NCI-H2029 treated with DMSO at 0.1 percent for 48 hours (cell line): ENCODE measurements around the gene TRAP1.
"Not testable (repeated sequence)": the region's sequence is repeated elsewhere in the genome, so short reads cannot be mapped to it uniquely, and the experiment has no call there.

Source experiments
- DNase-seq: peaks from one replicate; lab custom pipeline; 2025; lab: John Stamatoyannopoulos, UW

Gene TRAP1

GRCh38 chr16:3736116-3736515 is 18.8 kb upstream of the TRAP1 start:
- no peak for DNase-seq

GRCh38 chr16:3735541-3735940 is 18.2 kb upstream of the TRAP1 start:
- DNase-seq, result no peak

DNA sequence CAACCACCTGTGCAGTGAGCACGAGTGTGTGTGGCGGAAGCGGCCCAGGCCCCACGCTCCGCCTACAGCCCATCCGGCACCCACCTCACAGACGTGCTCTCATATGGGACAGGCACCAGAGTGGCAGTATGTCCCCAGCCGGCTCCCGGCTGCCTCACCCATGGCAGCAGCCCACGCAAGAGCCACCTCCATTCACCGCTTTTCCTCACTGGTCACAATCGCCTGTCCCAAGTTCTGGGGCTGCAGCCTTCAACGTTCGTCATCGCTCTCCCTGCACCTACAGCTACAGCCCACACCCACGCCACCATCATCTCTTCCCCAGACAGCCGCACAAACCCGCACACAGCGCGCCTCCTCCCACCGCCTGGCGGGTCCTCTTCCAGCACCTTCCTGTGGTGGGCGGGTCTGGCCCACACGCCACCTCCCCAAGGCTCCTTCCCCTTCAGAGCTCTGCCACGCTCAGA is 17.5 kb upstream of the TRAP1 start:
- DNase-seq, result no peak

DNA sequence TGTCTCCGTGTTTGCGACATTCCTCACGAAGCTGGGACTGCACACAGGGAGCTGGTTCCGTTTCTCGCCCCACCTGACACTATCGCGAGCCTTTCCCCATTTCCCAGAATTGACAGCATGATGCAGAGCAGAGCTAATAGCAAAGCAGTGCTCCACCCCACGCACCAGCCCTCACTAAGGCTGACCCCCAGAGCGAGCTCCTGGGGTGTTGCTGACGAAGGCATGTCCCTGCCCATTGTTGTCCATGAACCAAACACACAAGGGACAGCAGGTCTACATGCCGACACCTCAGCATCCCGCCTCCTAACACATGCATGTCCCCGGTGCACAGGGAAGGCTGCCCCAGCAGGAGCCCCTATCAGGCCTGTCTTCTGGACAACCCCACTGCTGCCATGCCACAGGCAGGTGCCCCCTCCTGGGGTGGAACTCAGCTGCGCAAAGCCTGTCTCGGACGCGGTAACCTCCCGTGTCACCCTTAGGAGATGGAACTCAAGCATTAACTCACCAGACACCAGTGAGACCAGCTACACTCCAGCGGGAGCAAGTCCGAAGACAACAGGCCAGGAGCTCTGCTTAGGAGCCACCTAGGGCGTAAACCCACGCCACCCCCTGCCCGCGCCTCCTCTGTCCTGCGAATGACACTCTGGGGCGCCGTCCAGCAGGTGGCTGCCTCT is 16.9 kb upstream of the TRAP1 start:
- no peak for DNase-seq

- DNase-seq, result no peak
Measured at GRCh38 chr16:3732171-3732570, 14.8 kb upstream of the TRAP1 start.

- DNase-seq, result no peak
Measured at GRCh38 chr16:3731126-3731935, 14.0 kb upstream of the TRAP1 start.

DNA sequence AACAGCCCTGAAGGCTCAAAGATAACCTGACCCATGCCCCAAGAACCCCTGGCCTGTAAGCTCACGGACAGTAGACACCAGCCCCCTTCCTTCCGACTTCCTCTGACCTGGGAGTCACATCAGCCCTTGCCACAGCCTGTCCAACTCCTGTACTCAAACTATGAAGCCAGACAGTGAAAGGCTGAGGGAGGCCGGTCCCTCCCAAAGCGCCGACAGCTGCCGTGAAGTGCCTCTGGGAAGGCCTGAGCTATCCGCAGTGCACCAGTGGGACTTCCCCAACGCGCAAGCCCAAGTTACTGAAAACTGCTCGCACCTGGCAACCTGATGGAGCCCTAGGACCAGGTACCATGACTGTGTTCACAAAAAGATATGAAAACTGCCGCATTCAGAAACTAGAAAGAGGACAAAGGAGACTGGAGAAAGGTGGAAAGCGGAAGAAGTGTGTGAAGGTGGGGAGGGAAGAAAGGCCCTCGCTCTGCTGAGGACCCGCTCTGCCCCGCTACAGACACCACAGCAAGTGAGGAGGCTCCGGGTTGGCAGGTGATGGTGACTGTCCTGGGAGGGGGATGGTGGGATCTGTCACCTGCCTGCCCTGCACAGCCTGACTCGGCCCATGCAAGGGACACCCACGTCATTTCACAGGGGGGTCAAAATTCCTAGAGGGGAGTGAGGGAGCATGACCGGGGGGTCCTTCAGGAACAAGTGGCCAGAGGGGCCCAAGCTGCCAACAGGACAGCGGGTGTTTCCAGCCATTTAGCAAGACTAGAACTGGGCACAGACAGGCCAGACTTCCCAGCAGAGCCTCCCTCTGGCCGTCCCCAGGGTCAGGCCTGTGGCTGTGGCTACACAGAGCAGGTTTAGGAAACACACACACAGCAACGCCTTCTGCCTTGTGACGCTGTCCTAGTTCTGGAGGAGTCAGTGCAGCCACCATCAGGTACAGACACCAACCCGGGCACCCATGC is 13.1 kb upstream of the TRAP1 start:
- no peak for DNase-seq

DNA sequence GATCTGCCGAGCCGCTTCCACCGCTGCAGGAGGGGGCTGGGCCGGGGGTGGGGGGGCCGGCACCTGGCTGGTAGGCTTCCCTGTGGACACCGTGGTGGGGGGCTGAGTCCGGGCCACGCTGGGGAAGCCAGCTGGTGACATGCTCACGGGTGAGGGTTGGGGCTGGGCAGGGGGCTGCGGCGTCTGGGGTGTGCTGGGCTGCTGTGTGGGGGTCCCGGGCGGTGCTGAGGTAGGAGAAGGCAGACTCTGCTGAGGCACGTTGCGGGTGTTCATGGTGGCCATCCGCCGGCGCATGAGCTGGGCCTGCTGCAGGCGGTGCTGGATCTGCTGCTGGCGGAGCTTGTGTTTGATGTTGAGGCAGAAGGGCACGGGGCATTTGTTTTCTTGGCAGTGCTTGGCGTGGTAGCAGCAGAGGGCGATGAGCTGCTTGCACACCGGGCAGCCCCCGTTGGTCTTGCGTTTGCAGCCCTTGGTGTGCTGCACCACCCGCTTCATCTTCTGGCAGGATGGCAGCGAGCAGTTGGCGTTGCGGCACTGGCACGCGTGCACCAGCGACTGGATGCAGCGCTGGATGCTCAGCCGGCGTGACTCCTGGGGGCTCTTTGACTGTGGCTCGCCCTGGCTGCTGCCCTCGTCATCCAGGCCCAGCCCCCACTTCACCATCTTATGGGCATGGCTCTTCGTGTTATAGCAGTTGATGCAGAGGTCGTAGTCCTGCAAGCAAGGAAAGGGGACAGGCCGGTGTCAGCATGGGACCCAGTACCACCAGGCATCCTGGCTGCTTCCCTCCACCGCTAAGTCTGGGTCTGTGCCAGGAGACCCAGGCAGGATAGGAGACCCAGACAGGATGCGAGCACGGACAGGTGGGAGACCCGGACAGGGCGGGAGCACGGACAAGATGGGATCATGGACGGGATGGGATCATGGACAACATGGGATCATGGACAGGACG is 12.1 kb upstream of the TRAP1 start:
- no peak for DNase-seq

DNA sequence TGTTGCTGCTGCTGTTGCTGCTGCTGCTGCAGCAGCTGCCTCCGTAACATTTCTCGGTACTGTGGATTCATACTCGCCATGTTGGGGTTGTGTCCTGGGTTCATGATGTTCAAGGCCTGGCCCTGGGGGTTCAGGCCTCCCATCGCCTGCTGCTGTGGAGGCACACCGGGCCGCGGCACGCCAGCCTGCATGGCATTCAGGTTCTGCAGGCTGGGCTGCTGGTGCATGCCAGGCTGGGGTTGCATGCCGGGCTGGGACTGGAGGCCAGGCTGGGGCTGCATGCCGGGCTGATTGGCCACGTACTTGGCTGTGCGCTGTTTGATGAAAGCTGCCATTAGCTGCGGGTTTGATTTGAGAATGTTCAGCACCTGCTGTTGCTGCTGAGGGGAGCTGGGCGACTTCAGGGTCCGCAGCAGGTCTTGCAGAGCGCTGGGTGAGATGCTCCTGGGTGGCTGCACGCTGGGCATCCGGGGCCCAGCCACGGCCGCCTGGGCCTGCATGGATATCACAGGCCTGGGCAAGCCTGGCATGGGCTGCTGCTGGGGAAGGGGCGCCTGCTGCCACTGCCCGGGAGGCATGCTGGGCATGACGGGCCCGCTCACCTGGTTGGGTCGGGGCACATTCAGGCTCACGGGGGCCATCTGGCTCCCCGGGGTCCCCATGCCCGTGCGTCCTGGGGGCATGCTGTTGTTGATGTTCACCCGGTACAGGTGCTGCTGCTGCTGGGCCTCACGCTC is 11.3 kb upstream of the TRAP1 start:
- no peak for DNase-seq

DNA sequence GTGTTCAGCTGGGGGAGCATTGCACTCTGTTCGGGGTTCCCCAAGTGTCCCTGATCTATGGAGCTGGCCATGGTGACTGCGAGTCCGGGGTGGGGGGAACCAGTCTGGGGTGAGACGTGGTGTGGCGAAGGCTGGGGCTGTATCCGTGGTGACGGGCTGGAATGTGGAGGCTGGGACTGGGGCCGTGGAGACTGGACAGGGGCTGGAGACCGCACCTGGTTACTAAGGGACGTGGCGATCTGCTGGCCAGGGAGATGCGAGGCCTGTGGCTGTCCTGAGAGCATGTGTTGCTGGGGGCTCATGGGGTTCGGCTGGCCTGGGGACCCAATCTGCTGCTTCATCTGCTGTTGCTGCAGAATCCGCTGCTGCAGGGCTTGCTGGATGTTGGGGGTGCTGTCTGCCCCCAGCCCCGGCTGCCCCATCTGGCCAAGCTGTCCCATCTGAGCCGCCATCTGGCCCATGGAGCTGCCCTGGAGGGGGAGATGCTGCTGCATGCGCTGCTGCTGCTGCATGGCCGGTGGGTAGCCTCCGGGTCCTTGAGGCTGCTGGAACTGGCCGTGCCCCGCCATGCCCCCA is 10.6 kb upstream of the TRAP1 start:
- no peak for DNase-seq

DNA sequence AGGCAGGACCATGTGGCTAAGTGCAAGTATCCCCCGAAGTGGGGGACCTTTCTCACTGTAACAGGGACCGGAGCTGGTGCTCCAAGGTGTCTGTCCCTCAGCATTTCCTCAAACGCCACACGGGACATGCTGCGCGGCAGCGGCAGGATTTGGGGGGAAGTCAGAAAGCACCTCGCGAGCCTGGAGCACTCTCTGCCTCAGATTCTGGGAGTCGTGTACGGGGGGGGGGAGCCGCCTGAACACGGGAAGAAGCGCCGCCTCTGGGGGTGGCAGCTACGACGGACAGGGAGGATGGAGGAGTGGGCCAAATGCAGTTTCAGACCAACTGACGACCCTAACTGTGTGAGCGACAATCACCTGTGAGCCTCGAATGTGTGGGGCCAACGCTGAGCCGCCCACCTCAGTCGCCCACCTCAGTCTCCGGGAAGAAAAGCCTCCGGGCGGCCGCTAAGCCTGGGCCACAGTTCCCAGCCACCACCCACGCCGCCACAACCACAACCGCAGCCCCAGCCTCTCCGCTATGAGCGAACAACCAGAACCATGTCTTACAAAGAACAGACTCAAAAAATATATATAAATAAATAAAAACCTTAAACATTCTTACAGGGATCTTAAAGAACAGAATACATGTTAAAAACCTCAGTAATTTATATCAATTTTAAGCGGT is 8.8 kb upstream of the TRAP1 start:
- DNase-seq, result no peak

GRCh38 chr16:3725276-3725675 is 8.0 kb upstream of the TRAP1 start:
- DNase-seq, result no peak

DNA sequence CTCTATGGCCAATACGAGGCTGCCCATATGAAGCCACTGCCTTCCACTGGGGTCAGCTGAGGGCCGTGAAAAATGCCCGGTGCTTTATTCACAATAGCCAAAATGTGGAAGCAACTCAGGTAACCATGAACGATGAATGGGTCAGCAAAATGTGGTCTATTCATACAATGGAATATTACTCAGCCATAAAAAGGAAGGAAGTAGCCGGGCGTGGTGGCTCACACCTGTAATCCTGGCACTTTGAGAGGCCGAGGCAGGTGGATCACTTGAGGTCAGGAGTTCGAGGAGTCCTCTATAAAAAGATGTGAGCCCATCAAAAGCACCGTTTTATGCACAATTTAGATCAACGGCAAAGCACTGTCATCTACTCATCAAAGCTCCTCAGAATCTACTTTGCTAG is 5.2 kb upstream of the TRAP1 start:
- DNase-seq, result no peak

- DNase-seq, result no peak
Measured at GRCh38 chr16:3720418-3720817, 3.1 kb upstream of the TRAP1 start.

DNA sequence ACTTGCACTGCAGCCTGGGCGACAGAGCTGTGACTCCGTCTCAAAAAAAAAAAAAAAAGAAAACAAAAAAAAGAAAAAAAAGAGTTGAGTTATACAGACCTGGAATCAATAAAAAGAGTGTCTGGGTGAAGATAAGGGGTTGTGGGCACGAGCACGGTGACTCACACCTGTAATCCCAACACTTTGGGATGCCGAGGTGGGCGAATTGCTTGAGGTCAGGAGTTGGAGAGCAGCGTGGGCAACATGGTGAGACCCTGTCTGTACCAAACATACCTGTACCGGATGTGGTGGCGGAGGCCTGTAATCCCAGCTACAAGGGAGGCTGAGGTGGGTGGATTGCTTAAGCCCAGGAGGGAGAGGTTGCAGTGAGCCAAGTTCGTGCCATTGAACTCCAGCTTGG is 1.3 kb upstream of the TRAP1 start:
- no peak for DNase-seq

DNA sequence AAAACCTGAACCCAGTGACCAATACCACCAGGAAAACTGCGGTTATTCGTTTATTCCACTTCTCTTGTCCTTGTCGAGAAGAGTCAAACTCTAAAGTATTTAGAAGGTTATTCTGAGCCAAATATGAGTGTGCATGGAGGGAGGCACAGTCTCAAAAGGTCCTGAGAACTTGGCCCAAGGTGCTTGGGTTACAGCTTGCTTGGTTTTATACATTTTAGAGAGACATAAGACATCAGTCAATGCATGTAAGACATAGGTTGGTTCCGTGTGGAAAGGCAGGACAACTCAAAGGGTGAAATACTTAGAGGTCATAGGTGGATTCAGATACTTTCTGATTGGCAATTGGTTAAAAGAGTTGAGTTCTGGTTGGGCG is 681 bp upstream of the TRAP1 start:
- DNase-seq, result no peak

GRCh38 chr16:3716831-3717234 is 491 bp downstream of the TRAP1 start:
- no peak for DNase-seq

- DNase-seq, result no peak
Measured at GRCh38 chr16:3715430-3715829, 1.9 kb downstream of the TRAP1 start.

GRCh38 chr16:3714378-3714777 is 2.9 kb downstream of the TRAP1 start:
- not testable (repeated sequence) for DNase-seq
